Endothelial cell of umbilical vein (primary cell): ENCODE data around the gene AIM2. TPM values are rescaled to one million over a fixed set of nuclear protein-coding genes. Genes with fewer than 3 reads are reported as not detected.

ENCODE experiments used
- BruUV-seq: library from RNA; stranded (reverse); fragments of 400-500 nt; replicated peaks from 2 replicates; lab custom pipeline; 2021; lab: Mats Ljungman, UMichigan
- CTCF ChIA-PET: fragments of 300-600, 350-600 bp; sonication (Branson Sonifier 250); formaldehyde crosslinking; loops from one replicate; lab custom pipeline; 2021; ENCODE audit warnings: antibody characterized with exemption, inconsistent platforms; lab: Charles Lee
- POLR2A ChIA-PET: fragments of 300-600, 350-600 bp; sonication (Branson Sonifier 250); formaldehyde crosslinking; loops from one replicate; lab custom pipeline; 2021; ENCODE audit warnings: antibody characterized with exemption, inconsistent platforms; lab: Charles Lee
- DNase-seq: peaks from one replicate; pipeline ENCODE4 v3.0.0-alpha.2; 2011; ENCODE audit warnings: low read depth, low spot score
- FAIRE-seq: peaks from 2 replicates; lab custom pipeline; 2011; peaks lifted over from hg19 to GRCh38; lab: Jason Lieb, UNC
- H2AFZ ChIP-seq: 2 replicates; pipeline ENCODE4 v1.6.0; 2012; ENCODE audit warnings: low read depth, low read length, control low read depth, inconsistent platforms
- H3K27ac ChIP-seq: 2 replicates; pipeline ENCODE4 v1.5.1; 2011; ENCODE audit warnings: low read depth, mild to moderate bottlenecking, control low read depth, low read length, moderate library complexity; ENCODE audit not compliant: insufficient read depth
- H3K27me3 ChIP-seq, 2 experiments: 2 replicates each; pipeline versions ENCODE4 v1.6.0 to v1.6.1; 2011; ENCODE audit warnings: low read length in 2 of 2, mixed read lengths in 1 of 2; ENCODE audit not compliant: control insufficient read depth in 2 of 2, insufficient read depth in 2 of 2
- H3K36me3 ChIP-seq, 2 experiments: 2 replicates in 1 of 2; 3 replicates in 1 of 2; pipeline ENCODE4 v1.5.1; 2011; ENCODE audit warnings: low read length in 2 of 2, mild to moderate bottlenecking in 1 of 2, moderate library complexity in 1 of 2; ENCODE audit not compliant: control insufficient read depth in 2 of 2, insufficient read depth in 2 of 2; ENCODE audit errors: extremely low read depth in 1 of 2
- H3K4me1 ChIP-seq: 3 replicates; pipeline ENCODE4 v1.5.1; 2011; ENCODE audit warnings: mild to moderate bottlenecking, low read length; ENCODE audit not compliant: control insufficient read depth, insufficient read depth; ENCODE audit errors: extremely low read depth
- H3K4me2 ChIP-seq: 2 replicates; pipeline ENCODE4 v1.6.1; 2011; ENCODE audit warnings: low read length, control low read depth, mixed read lengths; ENCODE audit not compliant: insufficient read depth
- H3K4me3 ChIP-seq, 3 experiments: fragments of 200-600 bp in 1 of 3; sonication (generic), shearing (Covaris generic) in 1 of 3; replicated peaks in 1 of 3; 2 replicates each; pipeline ENCODE4 v1.5.1; 2011 to 2016; ENCODE audit warnings: control low read depth in 3 of 3, low read length in 3 of 3, mild to moderate bottlenecking in 2 of 3, inconsistent platforms in 1 of 3, low read depth in 1 of 3, moderate library complexity in 1 of 3; ENCODE audit not compliant: insufficient read depth in 1 of 3
- H3K79me2 ChIP-seq: 2 replicates; pipeline ENCODE4 v1.6.0; 2012; ENCODE audit warnings: low read length, inconsistent platforms; ENCODE audit not compliant: control insufficient read depth, insufficient read depth
- H3K9ac ChIP-seq: replicated peaks from 2 replicates; pipeline ENCODE3; 2011; ENCODE audit warnings: low read length, control low read depth; ENCODE audit not compliant: insufficient read depth; ENCODE audit errors: extremely low read depth
- H3K9me1 ChIP-seq: replicated peaks from 3 replicates; pipeline ENCODE4 v1.6.0; 2011; ENCODE audit warnings: mild to moderate bottlenecking, low read length; ENCODE audit not compliant: control insufficient read depth, insufficient read depth; ENCODE audit errors: extremely low read depth
- H3K9me3 ChIP-seq: replicated peaks from 2 replicates; pipeline ENCODE4 v1.5.1; 2012; ENCODE audit warnings: low read length, inconsistent platforms; ENCODE audit not compliant: control insufficient read depth, insufficient read depth
- H4K20me1 ChIP-seq: replicated peaks from 2 replicates; pipeline ENCODE3; 2011; ENCODE audit warnings: mild to moderate bottlenecking, low read length; ENCODE audit not compliant: control insufficient read depth, insufficient read depth; ENCODE audit errors: extremely low read depth
- EZH2 ChIP-seq: IDR thresholded peaks from 2 replicates; pipeline ENCODE4 v1.6.1; 2012; ENCODE audit warnings: borderline replicate concordance, low read depth, mild to moderate bottlenecking, moderate library complexity, low read length, inconsistent platforms; ENCODE audit not compliant: severe bottlenecking
- FOS ChIP-seq: IDR thresholded peaks from 2 replicates; pipeline ENCODE4 v1.6.1; 2011; ENCODE audit warnings: mild to moderate bottlenecking, low read length, moderate library complexity, borderline replicate concordance; ENCODE audit not compliant: insufficient read depth
- GATA2 ChIP-seq: IDR thresholded peaks from 2 replicates; pipeline ENCODE4 v1.7.0; 2011; ENCODE audit warnings: low read depth, mild to moderate bottlenecking, moderate library complexity, mixed read lengths, low read length; ENCODE audit not compliant: insufficient read length, insufficient read depth
- JUN ChIP-seq: IDR thresholded peaks from 2 replicates; pipeline ENCODE4 v1.6.1; 2011; ENCODE audit warnings: borderline replicate concordance, low read depth; ENCODE audit not compliant: insufficient read length, insufficient read depth
- MAX ChIP-seq: IDR thresholded peaks from 2 replicates; pipeline ENCODE4 v1.6.1; 2011; ENCODE audit not compliant: insufficient read depth, insufficient read length
- POLR2A ChIP-seq: IDR thresholded peaks from 2 replicates; pipeline ENCODE4 v1.6.1; 2012; ENCODE audit warnings: low read depth, mild to moderate bottlenecking, control low read depth, low read length
- dilution Hi-C: fragments of 300-500 bp; cut with MboI; formaldehyde crosslinking; loops from one replicate; pipeline ENCODE4 v1.15.0; 2019; ENCODE audit warnings: low sequenced_read_pairs; ENCODE audit not compliant: extremely low pct_ligation_motif_present
- intact Hi-C: fragments of 100-400 bp; cut with micrococcal nuclease; formaldehyde crosslinking; loops from one replicate; pipeline ENCODE4 v1.10.0; 2022
- polyA plus RNA-seq, 4 experiments: library from polyadenylated mRNA; depleted of rRNA in 3 of 4; stranded (reverse) in 3 of 4; unstranded in 1 of 4; fragments of >200 nt; gene quantifications; 2 replicates each; pipeline versions ENCODE4 v1.2.1 to v1.2.3, GENCODE V29; 2011 to 2012; ENCODE audit warnings: missing spikeins in 1 of 4
- total RNA-seq: library from RNA; stranded (reverse); gene quantifications from 2 replicates; pipeline ENCODE4 v1.2.3, GENCODE V29; 2021

Gene AIM2
- total and polyA plus RNA-seq, 2 donors (not counting 3 experiments of a cell fraction or from before 2014, with no cell fraction given) = not detected

GRCh38 chr1:159055181-159055641 lies 21.4 kb downstream of the AIM2 start:
- FAIRE-seq = no peak
- BruUV-seq = no TSS peak

GRCh38 chr1:159054427-159054826 lies 22.1 kb downstream of the AIM2 start:
- H3K79me2 ChIP-seq = no peaks in the 10 kb centered on the region
- no peak overlapping the region for H2AFZ ChIP-seq
- no peaks in the 10 kb centered on the region for H3K27me3 ChIP-seq
- ChIA-PET CTCF (interaction anchor here (0.9 kb wide), 1 partner anchor 17 kb away, joined by 3 read pairs; no protein-coding TSS in a partner anchor), POLR2A (no interaction called here)
- no peaks in the 10 kb centered on the region for H4K20me1 ChIP-seq
- H3K4me3 ChIP-seq = no peak overlapping the region
- H3K9me1 ChIP-seq = no peaks in the 10 kb centered on the region
- no peaks in the 10 kb centered on the region for H3K9me3 ChIP-seq
- peaks cover 7% of the 10 kb centered on the region for H3K4me1 ChIP-seq
- H3K36me3 ChIP-seq = peaks cover 30 to 43% of the 10 kb centered on the region in 2 experiments
- TF ChIP-seq EZH2 (no peak), GATA2 (no peak), POLR2A (no peak), FOS (no peak), JUN (no peak)
- no peak for FAIRE-seq
- H3K27ac ChIP-seq = no peak overlapping the region
- BruUV-seq = no TSS peak
- no peak overlapping the region for H3K4me2 ChIP-seq
- dilution Hi-C loops = no loop called here
- H3K9ac ChIP-seq = no peak overlapping the region
- intact Hi-C loops = no loop called here
- DNase-seq = no peak

More at GRCh38 chr1:159055181-159055641, 21.4 kb downstream of the AIM2 start:
- intact Hi-C loops (no loop called here), dilution Hi-C loops (no loop called here)
- Histone ChIP-seq H2AFZ (no peak overlapping the region), H3K27me3 (no peaks in the 10 kb centered on the region), H3K36me3 (peaks cover 30 to 43% of the 10 kb centered on the region in 2 experiments), H3K4me2 (no peak overlapping the region), H3K9me1 (no peaks in the 10 kb centered on the region), H3K9ac (no peak overlapping the region), H3K27ac (no peak overlapping the region), H3K79me2 (no peaks in the 10 kb centered on the region), H4K20me1 (no peaks in the 10 kb centered on the region), H3K9me3 (no peaks in the 10 kb centered on the region), H3K4me1 (peaks cover 7% of the 10 kb centered on the region), H3K4me3 (no peak overlapping the region)
- no peak for DNase-seq
- POLR2A ChIA-PET = no interaction called here
- CTCF ChIA-PET = interaction anchor here (1.2 kb wide), 1 partner anchor 16 kb away, joined by 3 read pairs; no protein-coding TSS in a partner anchor
- TF ChIP-seq MAX (no peak), FOS (no peak), EZH2 (no peak), JUN (no peak), GATA2 (no peak)
